RCC 7860 (cell line): ENCODE data around the gene PPY.
"Not testable (repeated sequence)": the region's sequence is repeated elsewhere in the genome, so short reads cannot be mapped to it uniquely, and the experiment has no call there.

Experiments
- DNase-seq: peaks from one replicate; pipeline ENCODE4 v3.0.0-alpha.2; 2015; ENCODE audit warnings: low spot score
- FAIRE-seq: peaks from 2 replicates; lab custom pipeline; 2012; peaks lifted over from hg19 to GRCh38; lab: Jason Lieb, UNC

The PPY gene

DNA sequence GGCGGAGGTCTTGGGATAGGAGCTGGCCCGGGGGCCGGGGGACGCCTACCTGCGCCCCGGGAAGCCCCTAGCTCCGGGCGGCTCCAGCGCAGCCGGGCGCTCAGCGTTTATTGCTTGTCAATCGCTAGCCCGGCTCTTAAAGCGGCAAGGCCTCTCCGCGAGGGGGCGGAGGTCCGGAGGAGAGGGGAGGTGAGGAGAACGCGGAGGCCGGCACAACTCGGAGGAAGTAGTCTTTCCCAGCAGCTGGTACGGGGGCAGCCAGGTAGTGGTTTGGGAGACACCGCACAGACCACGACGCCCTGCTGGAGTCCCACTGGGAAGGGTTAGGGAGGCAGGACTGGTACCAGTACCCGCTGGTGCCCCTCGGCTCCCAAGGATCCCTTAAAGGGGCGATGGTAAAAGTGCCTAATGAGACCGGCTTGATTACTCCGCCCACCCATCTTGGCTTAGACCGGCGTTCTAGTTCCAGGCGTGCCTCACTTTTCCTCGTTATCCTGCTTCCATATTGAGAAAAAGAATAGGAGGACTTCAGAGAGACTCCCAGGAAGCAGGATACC, 34.8 kb downstream of the PPY start, which contains the start of gene MPP2:
TSS of gene MPP2 (minus strand) at position 112 of the 557 bp plus-strand sequence. CDS start 3,076 bp downstream, outside the sequence.
- no peak for FAIRE-seq
- DNase-seq, result no peak

DNA sequence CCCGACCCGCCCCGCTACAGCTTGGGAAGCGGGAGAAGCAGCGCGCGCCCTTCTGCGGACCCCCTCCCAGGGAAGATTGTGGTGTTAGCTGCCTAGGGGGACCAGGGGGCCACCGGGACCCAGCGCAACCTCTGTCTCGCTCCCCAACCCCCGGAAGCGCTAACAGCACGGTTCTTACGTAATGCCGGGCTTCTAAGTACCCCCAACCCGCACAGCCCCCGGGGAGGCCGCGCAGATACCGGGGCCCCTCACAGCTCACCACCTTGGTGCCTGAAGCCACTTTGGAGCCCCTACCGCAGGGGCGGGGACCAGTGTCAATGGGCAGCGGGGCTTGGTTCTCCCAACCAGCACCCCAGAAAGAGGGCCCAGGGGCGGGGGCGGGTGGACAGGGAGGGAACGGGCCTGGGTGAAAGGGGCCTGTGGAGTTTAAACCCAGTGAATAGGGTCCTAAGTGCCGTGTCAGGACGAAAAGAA, 35.3 kb downstream of the PPY start:
- DNase-seq (no peak), FAIRE-seq (no peak)

DNA sequence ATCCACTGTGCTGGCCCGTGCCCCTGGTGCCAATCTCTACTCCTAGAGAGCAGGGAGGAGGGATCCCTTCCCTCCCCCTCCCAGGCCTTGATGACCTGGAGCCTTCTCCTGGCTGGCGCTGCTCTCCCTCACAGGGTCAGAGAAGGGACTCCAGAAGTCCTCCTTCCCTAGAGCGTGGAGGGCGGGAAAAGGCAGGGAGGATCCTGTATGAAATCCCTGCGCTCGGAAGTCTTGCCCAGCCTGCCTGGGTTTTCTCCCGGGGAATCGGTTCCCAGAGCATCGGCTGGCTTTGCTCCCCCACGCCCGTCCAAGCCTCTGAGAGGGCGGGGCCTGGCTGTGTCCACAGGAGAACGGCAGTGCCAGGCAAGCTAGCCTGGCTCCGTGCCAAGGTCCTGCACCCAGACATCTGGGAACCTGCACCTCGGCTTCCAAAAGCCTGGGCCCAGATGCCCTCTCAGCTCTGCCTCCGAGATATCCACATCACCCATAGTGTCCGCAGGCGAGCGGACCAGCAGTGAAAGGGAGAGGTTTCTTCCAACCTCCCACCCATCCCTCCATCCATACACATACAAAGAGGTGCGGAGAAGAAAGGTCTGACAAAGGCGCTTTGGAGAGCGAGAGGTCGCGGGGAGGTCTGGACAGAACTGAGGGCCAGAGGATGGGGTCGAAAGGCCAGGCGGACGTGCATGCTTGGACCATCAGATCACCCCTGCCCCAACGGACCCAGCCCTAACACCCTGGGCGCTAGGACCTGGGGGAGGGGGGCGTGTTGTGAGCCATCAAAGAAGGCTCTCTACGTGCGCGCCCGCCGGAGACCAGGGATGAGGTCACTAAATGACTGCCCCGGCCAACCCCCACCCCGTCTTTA, 36.1 kb downstream of the PPY start:
- DNase-seq, result no peak
- no peak for FAIRE-seq

DNA sequence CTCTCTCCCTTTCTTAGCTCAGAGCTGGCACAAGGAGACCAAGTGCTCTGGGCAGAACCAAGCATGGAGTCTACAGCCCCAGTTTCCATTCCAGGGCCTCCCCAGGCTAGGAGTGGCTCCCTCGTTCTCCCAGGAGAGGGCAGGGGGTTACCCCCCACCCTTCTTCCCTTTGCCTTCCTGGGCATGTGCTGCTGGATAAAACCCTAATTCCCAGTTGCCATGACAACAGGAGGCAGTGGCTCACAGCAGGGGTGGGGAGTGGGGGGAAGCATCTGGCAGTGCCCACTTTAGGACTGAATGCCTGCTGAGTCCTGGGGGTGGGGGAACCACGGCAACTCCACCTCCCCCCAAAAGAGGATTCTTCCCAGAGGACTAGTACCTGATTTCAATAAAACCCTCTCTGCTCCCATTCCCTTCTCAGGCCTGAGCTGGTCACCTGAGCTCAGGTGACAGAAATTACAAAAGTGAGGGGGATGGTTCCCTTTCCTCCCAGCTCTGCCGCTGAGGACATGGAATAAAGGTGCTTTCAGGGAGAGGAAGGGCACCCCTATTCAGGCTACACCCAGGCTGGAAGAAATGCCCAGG, 36.8 kb downstream of the PPY start:
- DNase-seq (no peak), FAIRE-seq (no peak)

DNA sequence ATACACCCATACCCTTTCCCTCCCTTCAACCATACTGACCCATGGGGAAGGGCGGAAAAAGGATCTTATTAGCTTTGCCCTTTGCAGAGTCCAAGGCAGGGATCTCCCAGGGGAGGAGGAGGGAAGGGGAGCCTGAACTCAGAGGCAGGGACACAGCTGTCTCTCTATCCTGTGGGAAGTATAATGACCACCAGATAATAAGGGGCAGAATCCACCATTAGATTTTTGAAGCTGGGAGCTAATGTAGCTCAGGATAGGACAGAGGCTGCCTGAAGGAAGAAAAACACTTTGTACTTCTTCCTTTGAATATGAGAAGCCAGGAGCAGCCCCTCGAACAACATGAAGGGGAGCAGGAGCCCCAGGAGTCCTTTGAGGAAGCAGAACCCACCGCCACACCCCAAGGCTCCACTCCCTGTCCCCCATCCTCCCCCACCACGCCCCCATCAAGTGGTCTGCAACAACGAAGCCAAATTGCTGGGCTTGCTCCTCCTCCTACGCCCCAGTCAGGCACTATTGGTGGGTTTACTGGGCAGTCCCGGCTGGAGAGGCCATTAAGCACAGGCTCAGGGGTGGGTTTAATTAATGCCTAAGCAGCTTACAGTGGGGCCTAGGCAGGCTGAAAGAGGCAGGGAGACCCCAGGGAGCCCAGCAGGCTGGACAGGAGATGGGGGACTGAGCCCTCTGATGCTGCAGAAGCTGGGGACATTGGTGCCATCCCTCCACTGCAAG, 40.3 kb downstream of the PPY start:
- no peak for DNase-seq
- FAIRE-seq, result no peak

DNA sequence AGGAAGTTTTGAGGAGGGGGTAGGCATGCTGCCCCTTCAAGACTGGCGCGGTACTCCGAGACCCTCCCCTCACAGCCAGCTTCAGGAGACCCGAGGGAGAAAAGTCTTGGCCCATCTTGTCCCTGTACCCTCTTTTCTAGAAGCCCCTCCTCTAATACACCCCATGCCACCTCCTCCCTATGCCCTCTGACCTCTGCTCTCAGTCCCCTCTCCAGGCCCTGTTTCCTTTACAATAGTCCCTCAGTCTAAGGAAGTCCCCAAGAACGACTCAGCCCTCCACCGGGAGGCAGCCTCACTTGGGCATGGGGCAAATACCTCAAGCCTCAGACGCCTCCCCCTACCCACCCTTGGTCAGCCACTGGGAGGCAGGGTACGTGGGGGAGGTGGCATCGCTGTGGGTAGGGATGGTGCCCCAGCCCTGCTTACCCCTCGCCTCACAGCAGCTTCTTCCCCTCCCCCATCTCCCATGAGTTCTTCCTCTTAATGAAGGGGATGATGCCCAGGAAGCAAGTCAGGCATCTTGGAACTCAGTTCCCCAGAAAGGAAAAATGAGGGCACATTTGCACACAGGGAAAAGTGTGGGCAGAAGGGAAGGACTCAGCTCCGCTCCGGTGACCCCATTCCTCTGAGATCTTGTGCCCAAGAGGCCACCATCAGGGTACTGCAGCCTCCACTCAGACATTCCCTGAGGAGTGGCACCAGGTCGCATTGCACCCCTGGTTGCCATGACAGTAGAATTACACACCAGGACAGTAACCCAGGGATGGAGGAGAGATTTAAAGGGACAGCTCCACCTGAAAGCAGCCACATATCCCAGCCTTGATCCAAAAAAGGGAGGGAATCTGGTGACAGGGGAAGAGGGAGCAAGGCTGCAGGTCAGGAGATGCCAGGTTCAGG, 41.2 kb downstream of the PPY start:
- DNase-seq, result no peak
- no peak for FAIRE-seq

DNA sequence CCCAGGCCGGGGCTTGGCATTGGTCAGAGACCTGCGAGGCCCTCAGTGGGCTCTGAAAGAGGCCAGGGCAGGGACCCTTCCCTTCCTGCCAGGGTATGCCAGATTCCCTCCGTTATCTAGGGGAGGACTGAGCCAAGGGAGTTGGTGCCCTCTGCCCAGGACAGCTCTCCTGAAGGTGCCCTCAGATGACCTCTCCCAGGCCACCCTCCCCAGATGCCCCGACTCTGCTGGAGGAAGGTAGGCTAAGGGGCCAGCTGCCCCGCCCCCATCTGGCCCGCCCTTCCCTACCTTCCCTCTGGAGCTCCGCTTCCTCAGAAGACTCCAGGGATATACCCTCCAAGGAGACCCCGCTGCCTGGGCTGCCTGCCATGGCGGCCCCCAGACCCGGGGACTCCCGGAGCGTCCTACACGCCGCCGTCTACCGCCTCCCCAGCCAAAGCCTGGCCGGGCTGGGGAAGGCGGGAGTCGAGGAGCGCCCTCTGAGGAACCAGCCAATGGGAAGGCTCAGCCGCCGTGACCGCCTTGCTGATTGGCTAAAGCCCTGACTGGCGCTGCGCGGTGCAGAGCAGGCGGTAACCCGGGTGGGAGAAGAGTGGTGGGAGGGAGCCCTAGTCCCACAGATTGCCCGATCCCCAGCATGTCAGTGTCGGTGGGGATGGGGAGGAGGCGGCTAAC, 42.0 kb downstream of the PPY start:
- DNase-seq, result peak; percentile 39
- FAIRE-seq, result no peak

DNA sequence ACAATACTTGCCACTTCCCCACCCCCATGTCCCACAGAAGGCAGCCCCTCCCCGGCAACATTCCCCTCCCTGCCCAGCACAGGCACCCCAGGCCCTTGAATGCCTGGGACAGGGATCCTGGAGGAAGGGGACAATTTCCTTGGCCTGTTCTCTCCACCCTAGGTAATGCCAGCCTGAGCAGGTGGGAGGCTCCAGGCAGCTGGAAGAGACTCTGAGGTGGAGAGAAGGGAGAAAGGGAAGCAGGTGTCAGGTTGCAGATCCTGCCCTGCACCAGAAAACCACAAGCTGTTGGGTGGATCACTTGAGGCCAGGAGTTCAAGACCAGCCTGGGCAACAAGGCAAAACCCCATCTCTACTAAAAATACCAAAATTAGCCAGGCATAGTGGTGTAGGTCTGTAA, 43.8 kb downstream of the PPY start:
- no peak for FAIRE-seq
- no peak for DNase-seq

DNA sequence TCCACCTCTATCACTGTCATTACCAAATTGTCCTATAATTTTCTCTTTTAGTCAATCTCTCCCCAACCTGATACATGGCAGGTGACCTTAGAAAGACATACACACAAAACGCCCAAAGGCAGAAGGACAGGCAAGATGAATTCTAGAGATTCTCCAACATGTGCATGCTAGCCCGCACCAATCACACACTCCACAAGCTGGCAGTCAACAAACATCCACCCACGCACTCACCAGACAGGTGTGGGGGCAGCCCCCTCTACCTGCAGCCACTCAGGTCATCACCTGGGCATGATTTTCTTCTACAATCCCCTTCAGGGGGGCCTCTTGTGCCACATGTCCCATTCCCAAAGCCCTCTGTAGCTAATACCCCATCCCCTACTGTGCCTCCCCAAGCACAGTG, 44.4 kb downstream of the PPY start:
- DNase-seq, result no peak
- no peak for FAIRE-seq

DNA sequence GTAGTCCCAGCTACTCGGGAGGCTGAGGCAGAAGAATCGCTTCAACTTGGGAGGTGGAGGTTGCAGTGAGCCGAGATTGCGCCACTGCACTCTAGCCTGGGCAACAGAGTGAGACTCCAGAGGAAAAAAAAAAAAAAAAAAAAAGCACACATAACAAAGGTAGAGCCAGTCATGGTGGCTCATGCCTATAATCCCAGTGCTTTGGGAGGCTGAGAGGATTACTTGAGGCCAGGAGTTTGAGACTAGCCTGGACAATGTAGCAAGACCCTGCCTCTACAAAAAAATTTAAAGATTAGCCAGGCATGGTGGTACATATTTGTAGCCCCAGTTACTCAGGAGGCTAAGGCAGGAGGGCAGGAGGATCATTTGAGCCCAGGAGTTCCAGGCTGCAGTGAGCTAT, 47.8 kb downstream of the PPY start:
- not testable (repeated sequence) for FAIRE-seq, DNase-seq

DNA sequence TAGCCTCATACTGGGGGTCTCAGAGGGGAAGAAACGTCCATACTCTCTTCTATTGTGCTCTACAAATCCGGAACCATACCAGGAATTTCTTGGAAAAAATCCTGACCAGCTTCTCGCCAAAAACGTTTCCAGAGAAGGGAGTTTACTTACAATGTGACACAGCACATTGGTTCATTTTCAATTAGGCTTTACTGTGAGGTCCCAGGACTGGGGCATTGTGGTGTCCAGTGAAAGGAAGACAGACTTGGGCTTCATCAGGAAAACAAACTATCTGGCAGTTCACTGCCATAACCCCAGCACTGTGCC, 49.7 kb downstream of the PPY start:
- FAIRE-seq (no peak), DNase-seq (no peak)

DNA sequence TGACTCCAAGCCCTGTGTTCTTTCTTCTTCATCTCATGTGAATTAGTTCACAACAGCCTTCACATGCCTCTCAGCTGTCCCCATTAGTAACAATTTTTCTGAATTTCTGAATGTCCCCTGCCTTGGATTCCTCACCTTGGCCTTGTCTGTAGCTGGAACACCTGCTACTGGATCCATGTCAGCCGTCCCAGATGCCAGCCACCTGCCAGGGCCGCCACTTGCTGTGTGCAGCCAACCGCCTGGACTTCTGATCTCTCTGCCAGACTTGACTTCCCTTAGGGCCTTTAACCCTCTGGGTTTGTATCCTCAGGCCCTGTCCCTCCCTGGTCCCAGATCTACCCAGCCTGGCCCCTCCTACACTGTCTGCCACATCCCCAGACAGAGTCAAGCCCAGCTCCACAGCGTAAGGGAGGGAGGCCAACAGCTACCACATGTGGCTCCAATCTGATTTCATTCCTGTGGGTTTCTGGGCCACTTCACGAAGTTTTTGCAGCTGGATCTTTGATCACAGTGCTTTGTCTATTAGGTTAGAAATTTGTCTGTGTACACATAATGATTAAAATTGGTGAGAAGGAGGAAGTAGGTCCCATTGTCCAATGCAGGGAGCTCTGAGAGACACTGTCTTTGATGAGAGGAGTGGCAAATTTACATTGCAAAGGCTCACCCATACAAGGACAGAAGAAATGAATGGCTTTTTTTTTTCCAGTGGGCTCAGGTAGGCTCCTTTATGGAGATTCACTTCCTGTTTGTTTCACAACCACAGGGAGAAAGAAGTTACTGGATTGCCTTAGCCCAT, 50.2 kb downstream of the PPY start:
- no peak for FAIRE-seq
- DNase-seq, result no peak
